SK-N-SH treated with all-trans-retinoic acid at 6 μM for 48 hours (cell line): Measurements from ENCODE around the gene SAMD4B.

Experiments used
- ATAC-seq: fragments of 200-7000 bp; cut with Tn5 transposase; 3 replicates; pipeline ENCODE4 v1.9.1; 2020; ENCODE audit warnings: mild to moderate bottlenecking, moderate library complexity
- CREB5 ChIP-seq: fragments of 250-450 bp; sonication (Bioruptor Pico); IDR thresholded peaks from 2 replicates; pipeline ENCODE4 v1.5.1; 2020; ENCODE audit warnings: low read depth, mild to moderate bottlenecking, moderate library complexity
- CSDC2 ChIP-seq: fragments of 250-450 bp; sonication (Bioruptor Pico); IDR thresholded peaks from 2 replicates; pipeline ENCODE4 v1.5.0; 2020; ENCODE audit warnings: mild to moderate bottlenecking, moderate library complexity
- CSRNP3 ChIP-seq: fragments of 250-450 bp; sonication (Bioruptor Pico); IDR thresholded peaks from 2 replicates; pipeline ENCODE4 v1.5.1; 2021; ENCODE audit warnings: mild to moderate bottlenecking, moderate library complexity
- ESRRG ChIP-seq: fragments of 250-450 bp; sonication (Bioruptor Pico); IDR thresholded peaks from 2 replicates; pipeline ENCODE4 v1.6.1; 2021; ENCODE audit warnings: mild to moderate bottlenecking
- GLIS3 ChIP-seq: fragments of 250-450 bp; sonication (Bioruptor Pico); IDR thresholded peaks from 2 replicates; pipeline ENCODE4 v1.5.0; 2020; ENCODE audit warnings: mild to moderate bottlenecking, moderate library complexity
- ISL1 ChIP-seq: fragments of 250-450 bp; sonication (Bioruptor Pico); IDR thresholded peaks from 2 replicates; pipeline ENCODE4 v2.1.2; 2022; ENCODE audit warnings: mild to moderate bottlenecking, moderate library complexity
- OSR1 ChIP-seq: fragments of 250-450 bp; sonication (Bioruptor Pico); IDR thresholded peaks from 2 replicates; pipeline ENCODE4 v1.8.0; 2022; ENCODE audit warnings: moderate library complexity, mild to moderate bottlenecking, inconsistent platforms
- PATZ1 ChIP-seq: fragments of 250-450 bp; sonication (Bioruptor Pico); IDR thresholded peaks from 2 replicates; pipeline ENCODE4 v1.8.0; 2020; ENCODE audit warnings: mild to moderate bottlenecking, moderate library complexity, borderline replicate concordance
- PPARA ChIP-seq: fragments of 250-450 bp; sonication (Bioruptor Pico); IDR thresholded peaks from 2 replicates; pipeline ENCODE4 v1.5.0; 2020; ENCODE audit warnings: mild to moderate bottlenecking, borderline replicate concordance
- RARB ChIP-seq: fragments of 250-450 bp; sonication (Bioruptor Pico); IDR thresholded peaks from 2 replicates; pipeline ENCODE4 v1.8.0; 2021; ENCODE audit warnings: mild to moderate bottlenecking, moderate library complexity
- SNAI2 ChIP-seq: fragments of 250-450 bp; sonication (Bioruptor Pico); IDR thresholded peaks from 2 replicates; pipeline ENCODE4 v1.5.0; 2020; ENCODE audit warnings: mild to moderate bottlenecking, moderate library complexity
- TCF4 ChIP-seq: fragments of 250-450 bp; sonication (Bioruptor Pico); IDR thresholded peaks from 2 replicates; pipeline ENCODE4 v1.8.0; 2021; ENCODE audit warnings: mild to moderate bottlenecking, moderate library complexity, borderline replicate concordance
- TSHZ2 ChIP-seq: fragments of 250-450 bp; sonication (Bioruptor Pico); IDR thresholded peaks from 2 replicates; pipeline ENCODE4 v1.5.0; 2020; ENCODE audit warnings: mild to moderate bottlenecking, moderate library complexity
- ZC3H10 ChIP-seq: fragments of 250-450 bp; sonication (Bioruptor Pico); IDR thresholded peaks from 2 replicates; pipeline ENCODE4 v1.5.1; 2021; ENCODE audit warnings: mild to moderate bottlenecking, moderate library complexity
- ZFP3 ChIP-seq: fragments of 250-450 bp; sonication (Bioruptor Pico); IDR thresholded peaks from 2 replicates; pipeline ENCODE4 v1.5.0; 2020; ENCODE audit warnings: mild to moderate bottlenecking, moderate library complexity
- ZNF565 ChIP-seq: fragments of 450-650 bp; formaldehyde crosslinking; conservative IDR thresholded peaks from 2 replicates; pipeline ENCODE4 v1.5.0; 2020; ENCODE audit warnings: low read depth, mild to moderate bottlenecking, moderate library complexity
- ZNF70 ChIP-seq: fragments of 450-650 bp; formaldehyde crosslinking; IDR thresholded peaks from 2 replicates; pipeline ENCODE4 v1.5.0; 2020; ENCODE audit warnings: mild to moderate bottlenecking, moderate library complexity

The SAMD4B gene

GRCh38 chr19:39428283-39429112, 86.3 kb downstream of the SAMD4B start:
- peak; percentile 75 for ATAC-seq
- TF ChIP-seq PATZ1 (CRISPR knock-in tag), result no peak
- TF ChIP-seq TSHZ2 (CRISPR knock-in tag), result no peak
- TF ChIP-seq ZFP3, result peak; percentile 95
- no peak for TF ChIP-seq CSDC2 (CRISPR knock-in tag)
- no peak for TF ChIP-seq OSR1 (CRISPR knock-in tag)
- no peak for TF ChIP-seq ISL1 (CRISPR knock-in tag)

- TF ChIP-seq ZC3H10 (CRISPR knock-in tag), result peak; percentile 38; the same call in 1 of the 2 replicates
- no peak for TF ChIP-seq GLIS3 (CRISPR knock-in tag)
- TF ChIP-seq, all 23 proteins: peak for 1
- peak; percentile 58 for ATAC-seq
Measured at GRCh38 chr19:39430675-39431593, 88.7 kb downstream of the SAMD4B start.

- TF ChIP-seq ZNF70 (CRISPR knock-in tag), result no peak
- TF ChIP-seq RARB (CRISPR knock-in tag), result no peak
- no peak for TF ChIP-seq ZNF565 (CRISPR knock-in tag)
- no peak for TF ChIP-seq ZC3H10 (CRISPR knock-in tag)
- TF ChIP-seq TSHZ2 (CRISPR knock-in tag), result no peak
- no peak for TF ChIP-seq OSR1 (CRISPR knock-in tag)
- TF ChIP-seq ISL1 (CRISPR knock-in tag), result no peak
- no peak for TF ChIP-seq CSRNP3
- TF ChIP-seq TCF4 (CRISPR knock-in tag), result no peak
- ATAC-seq, result no peak
Measured at GRCh38 chr19:39432677-39433025, 90.4 kb downstream of the SAMD4B start.

- no peak for ATAC-seq
- TF ChIP-seq CREB5, result no peak
- no peak for TF ChIP-seq PPARA (CRISPR knock-in tag)
- TF ChIP-seq RARB (CRISPR knock-in tag), result no peak
- no peak for TF ChIP-seq ESRRG (CRISPR knock-in tag)
- no peak for TF ChIP-seq CSRNP3
- no peak for TF ChIP-seq PATZ1 (CRISPR knock-in tag)
- no peak for TF ChIP-seq ISL1 (CRISPR knock-in tag)
- no peak for TF ChIP-seq SNAI2
- TF ChIP-seq TCF4 (CRISPR knock-in tag), result no peak
Measured at GRCh38 chr19:39433480-39434079, 91.4 kb downstream of the SAMD4B start.
